Transverse colon (tissue), 4 donors: ENCODE measurements around the gene PADI2. TPM values are rescaled to one million over a fixed set of nuclear protein-coding genes. Genes with fewer than 3 reads are reported as not detected.

Experiments used
- DNase-seq: peaks from one replicate; pipeline ENCODE4 v3.0.0-alpha.2; 2019
- H3K27ac ChIP-seq, 4 donors: fragments of 200-600 bp; sonication (generic); 2 replicates each; pipeline ENCODE4 v1.5.1; 2016 to 2018; ENCODE audit warnings: inconsistent platforms in 4 of 4
- H3K27me3 ChIP-seq: fragments of 200-600 bp; sonication (generic); 2 replicates; pipeline ENCODE4 v1.5.1; 2017; ENCODE audit warnings: inconsistent platforms
- H3K36me3 ChIP-seq, 4 donors: fragments of 200-600 bp; sonication (generic); 2 replicates each; pipeline ENCODE4 v1.5.1; 2017 to 2019; ENCODE audit warnings: inconsistent platforms in 4 of 4
- H3K4me1 ChIP-seq, 4 donors: fragments of 200-600 bp; sonication (generic); 2 replicates each; pipeline ENCODE4 v1.5.1; 2017 to 2020; ENCODE audit warnings: inconsistent platforms in 4 of 4
- H3K4me3 ChIP-seq, 4 donors: fragments of 200-600 bp; sonication (generic); 1 replicate in 1 of 4; 2 replicates in 3 of 4; pipeline versions ENCODE4 v1.5.1 to v1.6.1; 2017 to 2019; ENCODE audit warnings: inconsistent platforms in 4 of 4
- H3K9me3 ChIP-seq, 2 donors: fragments of 200-600 bp; sonication (generic); 2 replicates each; pipeline ENCODE4 v1.5.1; 2017 to 2019; ENCODE audit warnings: inconsistent platforms in 2 of 2
- EP300 ChIP-seq: sonication (generic); formaldehyde crosslinking; IDR thresholded peaks from one replicate; pipeline ENCODE4 v1.6.1; 2017; ENCODE audit warnings: antibody characterized with exemption, low read depth
- POLR2A ChIP-seq: fragments of 450-650 bp; IDR thresholded peaks from one replicate; pipeline ENCODE4 v1.6.1; 2016; ENCODE audit warnings: antibody characterized with exemption, mild to moderate bottlenecking, moderate library complexity
- POLR2AphosphoS5 ChIP-seq, 3 donors: sonication (generic); formaldehyde crosslinking; IDR thresholded peaks; one replicate each; pipeline ENCODE4 v1.6.1; 2016; ENCODE audit warnings: antibody characterized with exemption in 3 of 3
- WGBS, 2 donors: methylation state at CpG; one replicate each; pipeline ENCODE4 v1.1.5; 2018; ENCODE audit warnings: low coverage in 1 of 2; 5-methylcytosine and 5-hydroxymethylcytosine counted together
- in situ Hi-C, 4 donors: fragments of 200-750 bp; cut with MboI; loops; one replicate each; pipeline versions ENCODE4 v1.15.0 to v1.15.1; 2017; ENCODE audit warnings: low sequenced_read_pairs in 3 of 4, low pct_ligation_motif_present in 1 of 4, low pct_unique_long_range_greater_than_20kb in 1 of 4
- intact Hi-C: fragments of 100-400 bp; cut with DNase I; formaldehyde crosslinking; loops from one replicate; pipeline ENCODE4 v1.15.1; 2023; ENCODE audit warnings: low total_unique reads
- total RNA-seq, 4 donors: library from RNA; depleted of rRNA; stranded (reverse); fragments of >200 nt; gene quantifications; one replicate each; pipeline ENCODE4 v1.1.0, GENCODE V29; 2016
- TF ChIP-seq, protein P1 (sequence below), 5 experiments: fragments of 200-600 bp in 3 of 5; fragments of 450-650 bp in 2 of 5; sonication (generic) in 3 of 5; IDR thresholded peaks; 1 replicate in 2 of 5; 2 replicates in 3 of 5; pipeline ENCODE4 v1.5.1; 2016 to 2017; ENCODE audit warnings: antibody characterized with exemption in 5 of 5, inconsistent platforms in 3 of 5, mild to moderate bottlenecking in 2 of 5, moderate library complexity in 1 of 5

The PADI2 gene
- total RNA-seq, 4 donors from 2014 or later = 143 to 285 (median 238) TPM

DNA sequence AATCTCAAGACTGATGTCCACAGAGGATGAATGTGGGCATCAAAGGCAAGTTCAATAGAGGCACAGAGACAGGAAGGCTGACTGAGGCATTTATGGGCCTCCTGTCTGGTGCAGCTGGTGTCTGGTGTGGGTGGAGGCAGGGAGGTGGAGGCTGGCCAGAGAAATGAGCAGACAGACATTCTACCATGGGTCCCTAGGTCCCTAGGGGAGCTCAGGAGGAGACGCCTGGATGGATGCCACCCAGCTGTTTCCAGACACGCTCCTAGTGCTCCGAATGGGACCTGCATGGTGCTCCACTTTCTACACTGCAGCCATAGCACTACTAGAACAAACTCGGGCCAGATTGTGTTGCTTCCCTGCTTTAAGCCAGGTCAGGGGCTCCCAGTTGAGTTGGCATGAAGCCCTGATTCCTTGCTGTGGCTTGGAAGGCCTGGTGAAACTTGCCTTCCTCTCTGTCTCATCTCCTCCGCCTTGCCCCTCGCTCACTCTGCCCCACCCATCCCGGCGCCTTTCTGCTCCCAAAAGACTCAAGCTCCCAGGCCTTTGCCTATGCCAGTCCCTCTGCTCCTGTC lies 25.3 kb downstream of the PADI2 start:
- H3K36me3 ChIP-seq = peaks cover 0 to 6% (median 0%) of the 10 kb centered on the region in 4 donors
- no peaks in the 10 kb centered on the region for H3K9me3 ChIP-seq
- WGBS, 2 donors = 89% methylated on average over 8 of the region's 8 CpGs; no CpG with 5 or more reads in 1 of the 2 donors
- peaks cover 0 to 12% (median 2%) of the 10 kb centered on the region in 4 donors for H3K4me1 ChIP-seq
- no peaks in the 10 kb centered on the region for H3K27me3 ChIP-seq
- intact Hi-C loops (no loop called here), in situ Hi-C loops (no loop called here)
- TF ChIP-seq POLR2A = no peak
- no peak for TF ChIP-seq EP300
- TF ChIP-seq POLR2AphosphoS5 (IDR thresholded peaks at IDR 0.05) = no peak
- TF ChIP-seq, protein P1, sequence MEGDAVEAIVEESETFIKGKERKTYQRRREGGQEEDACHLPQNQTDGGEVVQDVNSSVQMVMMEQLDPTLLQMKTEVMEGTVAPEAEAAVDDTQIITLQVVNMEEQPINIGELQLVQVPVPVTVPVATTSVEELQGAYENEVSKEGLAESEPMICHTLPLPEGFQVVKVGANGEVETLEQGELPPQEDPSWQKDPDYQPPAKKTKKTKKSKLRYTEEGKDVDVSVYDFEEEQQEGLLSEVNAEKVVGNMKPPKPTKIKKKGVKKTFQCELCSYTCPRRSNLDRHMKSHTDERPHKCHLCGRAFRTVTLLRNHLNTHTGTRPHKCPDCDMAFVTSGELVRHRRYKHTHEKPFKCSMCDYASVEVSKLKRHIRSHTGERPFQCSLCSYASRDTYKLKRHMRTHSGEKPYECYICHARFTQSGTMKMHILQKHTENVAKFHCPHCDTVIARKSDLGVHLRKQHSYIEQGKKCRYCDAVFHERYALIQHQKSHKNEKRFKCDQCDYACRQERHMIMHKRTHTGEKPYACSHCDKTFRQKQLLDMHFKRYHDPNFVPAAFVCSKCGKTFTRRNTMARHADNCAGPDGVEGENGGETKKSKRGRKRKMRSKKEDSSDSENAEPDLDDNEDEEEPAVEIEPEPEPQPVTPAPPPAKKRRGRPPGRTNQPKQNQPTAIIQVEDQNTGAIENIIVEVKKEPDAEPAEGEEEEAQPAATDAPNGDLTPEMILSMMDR (IDR thresholded peaks at IDR 0.05) = no peak
- no peak overlapping the region for H3K4me3 ChIP-seq
- no peak overlapping the region for H3K27ac ChIP-seq
- DNase-seq = no peak

- 70 to 83% methylated on average over 2 to 7 of the region's 7 CpGs for WGBS, 2 donors
- no peaks in the 10 kb centered on the region for H3K4me1 ChIP-seq
- H3K36me3 ChIP-seq = peaks cover 0 to 6% (median 0%) of the 10 kb centered on the region in 4 donors
- TF ChIP-seq, protein P1 (IDR thresholded peaks at IDR 0.05) = no peak
- TF ChIP-seq POLR2A = no peak
- TF ChIP-seq EP300 = no peak
- TF ChIP-seq POLR2AphosphoS5 (IDR thresholded peaks at IDR 0.05) = no peak
- in situ Hi-C loops (no loop called here), intact Hi-C loops (no loop called here)
- no peaks in the 10 kb centered on the region for H3K9me3 ChIP-seq
- no peak for DNase-seq
- H3K4me3 ChIP-seq = no peak overlapping the region
- H3K27ac ChIP-seq = no peak overlapping the region
- H3K27me3 ChIP-seq = no peaks in the 10 kb centered on the region
These were observed 28.0 kb downstream of the PADI2 start for GRCh38 chr1:17091252-17091651.

DNA sequence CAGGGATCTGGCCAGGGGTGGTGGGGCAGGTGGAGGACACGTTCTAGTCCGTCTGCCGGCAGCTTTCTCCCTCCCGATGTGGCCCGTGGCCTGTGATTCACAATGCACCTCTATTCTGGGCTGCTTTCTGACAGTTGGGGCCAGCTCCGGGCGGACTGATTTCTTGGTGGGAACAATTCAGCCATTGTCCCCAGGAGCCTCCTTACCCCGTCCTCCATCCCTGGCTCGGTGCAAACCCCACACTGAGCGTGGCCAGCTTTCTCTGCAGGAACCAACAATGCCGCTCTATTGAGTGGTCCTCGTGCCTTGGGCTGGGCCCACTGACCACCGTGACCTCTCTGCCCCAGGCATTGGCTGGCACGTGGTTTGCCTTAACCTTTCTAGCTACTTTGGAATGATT lies 29.7 kb downstream of the PADI2 start:
- in situ Hi-C loops = no loop called here
- Histone ChIP-seq H3K27ac (no peak overlapping the region), H3K36me3 (peaks cover 0 to 6% (median 0%) of the 10 kb centered on the region in 4 donors), H3K4me3 (no peak overlapping the region), H3K4me1 (no peaks in the 10 kb centered on the region), H3K9me3 (no peaks in the 10 kb centered on the region), H3K27me3 (no peaks in the 10 kb centered on the region)
- intact Hi-C loops = no loop called here
- DNase-seq = no peak
- TF ChIP-seq POLR2AphosphoS5 (IDR thresholded peaks at IDR 0.05) (no peak), POLR2A (no peak), EP300 (no peak)
- TF ChIP-seq, protein P1 (IDR thresholded peaks at IDR 0.05) = no peak
- WGBS, 2 donors = 90% methylated on average over 13 of the region's 14 CpGs; no CpG with 5 or more reads in 1 of the 2 donors

DNA sequence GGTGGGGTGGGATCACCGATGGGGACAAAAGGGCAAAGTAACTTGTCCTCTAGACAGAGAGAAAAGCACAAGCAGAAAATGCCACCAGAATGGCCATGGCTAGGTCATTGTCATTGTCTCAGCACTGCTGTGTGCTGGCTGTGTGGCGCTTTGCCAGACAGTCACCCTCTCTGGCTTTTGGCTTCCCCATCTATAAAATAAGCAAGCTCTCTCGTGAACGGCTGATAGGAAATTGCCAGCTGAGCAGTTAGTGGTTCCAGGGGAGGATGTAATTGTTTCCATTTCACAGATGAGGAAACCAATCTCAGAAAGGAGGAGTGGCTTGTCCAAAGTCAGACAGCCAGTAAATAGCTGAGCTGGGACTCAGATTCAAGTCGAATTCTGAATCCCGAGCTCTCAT lies 32.5 kb downstream of the PADI2 start:
- H3K4me3 ChIP-seq = no peak overlapping the region
- no peak overlapping the region for H3K27ac ChIP-seq
- H3K27me3 ChIP-seq = no peaks in the 10 kb centered on the region
- 62% methylated on average over 6 of the region's 6 CpGs; no CpG with 5 or more reads in 1 of the 2 donors for WGBS, 2 donors
- in situ Hi-C loops (no loop called here), intact Hi-C loops (no loop called here)
- H3K36me3 ChIP-seq = peaks cover 0 to 8% (median 0%) of the 10 kb centered on the region in 4 donors
- DNase-seq = no peak
- no peaks in the 10 kb centered on the region for H3K9me3 ChIP-seq
- TF ChIP-seq EP300 = no peak
- TF ChIP-seq, protein P1 (IDR thresholded peaks at IDR 0.05) = no peak
- TF ChIP-seq POLR2A = no peak
- no peak for TF ChIP-seq POLR2AphosphoS5 (IDR thresholded peaks at IDR 0.05)
- H3K4me1 ChIP-seq = no peaks in the 10 kb centered on the region
